Skin of body (tissue), 2 donors: ENCODE data around the gene PEDS1. TPM values are rescaled to one million over a fixed set of nuclear protein-coding genes. Genes with fewer than 3 reads are reported as not detected.
"Not testable (repeated sequence)": the region's sequence is repeated elsewhere in the genome, so short reads cannot be mapped to it uniquely, and the experiment has no call there.

Experiments used
- DNase-seq: peaks from one replicate; lab custom pipeline; 2025; lab: John Stamatoyannopoulos, UW
- total RNA-seq: library from RNA; depleted of rRNA; stranded (reverse); fragments of >200 nt; gene quantifications from one replicate; pipeline ENCODE4 v1.2.3, GENCODE V29; 2014

The PEDS1 gene
- total RNA-seq: 7.1 TPM

- peak; percentile 81 for DNase-seq
These were observed at the start of gene PEDS1 for GRCh38 chr20:50153500-50154377. Gene PEDS1, minus strand, starts transcription at chr20:50153723. Its CDS starts 86 bp downstream, at chr20:50153637.

- no peak for DNase-seq
These were observed 49.2 kb upstream of the PEDS1 start for GRCh38 chr20:50202677-50203076.

GRCh38 chr20:50201710-50202109 is 48.2 kb upstream of the PEDS1 start:
- not testable (repeated sequence) for DNase-seq

GRCh38 chr20:50200482-50201104 is 47.1 kb upstream of the PEDS1 start:
- DNase-seq: no peak

- DNase-seq: no peak
These were observed 46.2 kb upstream of the PEDS1 start for GRCh38 chr20:50199703-50200102.

- DNase-seq: no peak
These were observed 45.2 kb upstream of the PEDS1 start for GRCh38 chr20:50198716-50199115.

GRCh38 chr20:50198180-50198666 is 44.7 kb upstream of the PEDS1 start:
- no peak for DNase-seq

GRCh38 chr20:50197463-50198179 is 44.1 kb upstream of the PEDS1 start:
- DNase-seq: no peak

GRCh38 chr20:50196896-50197295 is 43.4 kb upstream of the PEDS1 start:
- no peak for DNase-seq

- DNase-seq: no peak
These were observed 42.7 kb upstream of the PEDS1 start for GRCh38 chr20:50196248-50196647.

- DNase-seq: no peak
These were observed 42.1 kb upstream of the PEDS1 start for GRCh38 chr20:50195524-50196120.

GRCh38 chr20:50194831-50195523 is 41.5 kb upstream of the PEDS1 start:
- DNase-seq: no peak

- DNase-seq: no peak
These were observed 40.9 kb upstream of the PEDS1 start for GRCh38 chr20:50194422-50194830.

- DNase-seq: no peak
These were observed 40.4 kb upstream of the PEDS1 start for GRCh38 chr20:50193836-50194421.

GRCh38 chr20:50193199-50193835 is 39.8 kb upstream of the PEDS1 start:
- no peak for DNase-seq

- peak; percentile 84 for DNase-seq
These were observed 39.1 kb upstream of the PEDS1 start for GRCh38 chr20:50192364-50193198.

GRCh38 chr20:50191544-50192363 is 38.2 kb upstream of the PEDS1 start:
- DNase-seq: peak; percentile 27

GRCh38 chr20:50191065-50191543 is 37.6 kb upstream of the PEDS1 start:
- DNase-seq: peak; percentile 62
